ENCODE data around the gene ARHGAP33. TPM values are rescaled to one million over a fixed set of nuclear protein-coding genes. Genes with fewer than 3 reads are reported as not detected.

Gene ARHGAP33
- total and polyA plus RNA-seq, 2 donors (not counting 3 experiments of a cell fraction or from before 2014, with no cell fraction given), result 11.0 to 18.4 TPM

DNA sequence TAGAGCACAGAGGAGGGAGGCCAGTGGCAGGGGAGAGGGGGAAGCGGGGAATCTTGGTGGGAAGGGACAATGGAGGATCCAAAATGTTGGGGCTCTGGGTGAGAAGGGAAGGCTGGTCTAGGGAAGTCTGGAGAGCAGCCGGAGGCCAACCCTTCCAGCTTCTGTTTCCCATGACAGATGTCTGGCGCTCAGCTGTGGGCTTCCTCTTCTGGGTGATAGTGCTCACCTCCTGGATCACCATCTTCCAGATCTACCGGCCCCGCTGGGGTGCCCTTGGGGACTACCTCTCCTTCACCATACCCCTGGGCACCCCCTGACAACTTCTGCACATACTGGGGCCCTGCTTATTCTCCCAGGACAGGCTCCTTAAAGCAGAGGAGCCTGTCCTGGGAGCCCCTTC is 28.8 kb upstream of the ARHGAP33 start:
- no peaks in the 10 kb centered on the region for H3K27me3 ChIP-seq (ENCODE audit: control insufficient read depth in 2 of 2, insufficient read depth in 2 of 2, low read length in 2 of 2)
- intact Hi-C loops (cut with micrococcal nuclease), result no loop called here
- no TSS peak for BruUV-seq (replicated peaks)
- peak overlapping the region; percentile 87 for H3K4me2 ChIP-seq (ENCODE audit: insufficient read depth, low read length)
- H3K9ac ChIP-seq (replicated peaks; ENCODE audit: extremely low read depth, insufficient read depth, low read length), result peak overlapping the region; percentile 82
- TF ChIP-seq GATA2 (IDR thresholded peaks at IDR 0.05; ENCODE audit: insufficient read depth, insufficient read length, low read depth, low read length) (no peak), JUN (IDR thresholded peaks at IDR 0.05; ENCODE audit: borderline replicate concordance, insufficient read depth, insufficient read length, low read depth) (no peak), POLR2AphosphoS5 (IDR thresholded peaks at IDR 0.05; ENCODE audit: insufficient read depth, low read depth, low read length) (no peak), FOS (IDR thresholded peaks at IDR 0.05; ENCODE audit: borderline replicate concordance, insufficient read depth, low read length) (no peak), EZH2 (IDR thresholded peaks at IDR 0.05; ENCODE audit: borderline replicate concordance, low read depth, low read length, severe bottlenecking) (no peak), MYC (IDR thresholded peaks at IDR 0.05; ENCODE audit: low read depth, low read length) (no peak), POLR2A (IDR thresholded peaks at IDR 0.05; ENCODE audit: low read depth, low read length) (no peak)
- TF ChIP-seq, protein P1, sequence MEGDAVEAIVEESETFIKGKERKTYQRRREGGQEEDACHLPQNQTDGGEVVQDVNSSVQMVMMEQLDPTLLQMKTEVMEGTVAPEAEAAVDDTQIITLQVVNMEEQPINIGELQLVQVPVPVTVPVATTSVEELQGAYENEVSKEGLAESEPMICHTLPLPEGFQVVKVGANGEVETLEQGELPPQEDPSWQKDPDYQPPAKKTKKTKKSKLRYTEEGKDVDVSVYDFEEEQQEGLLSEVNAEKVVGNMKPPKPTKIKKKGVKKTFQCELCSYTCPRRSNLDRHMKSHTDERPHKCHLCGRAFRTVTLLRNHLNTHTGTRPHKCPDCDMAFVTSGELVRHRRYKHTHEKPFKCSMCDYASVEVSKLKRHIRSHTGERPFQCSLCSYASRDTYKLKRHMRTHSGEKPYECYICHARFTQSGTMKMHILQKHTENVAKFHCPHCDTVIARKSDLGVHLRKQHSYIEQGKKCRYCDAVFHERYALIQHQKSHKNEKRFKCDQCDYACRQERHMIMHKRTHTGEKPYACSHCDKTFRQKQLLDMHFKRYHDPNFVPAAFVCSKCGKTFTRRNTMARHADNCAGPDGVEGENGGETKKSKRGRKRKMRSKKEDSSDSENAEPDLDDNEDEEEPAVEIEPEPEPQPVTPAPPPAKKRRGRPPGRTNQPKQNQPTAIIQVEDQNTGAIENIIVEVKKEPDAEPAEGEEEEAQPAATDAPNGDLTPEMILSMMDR (IDR thresholded peaks at IDR 0.05; ENCODE audit: extremely low read depth in 1 of 2, insufficient read depth in 1 of 2, low read depth in 1 of 2, low read length in 2 of 2), result no peak
- H3K27ac ChIP-seq (ENCODE audit: insufficient read depth, low read depth, low read length), result no peak overlapping the region
- dilution Hi-C loops (cut with MboI; ENCODE audit: extremely low pct_ligation_motif_present, low sequenced_read_pairs), result no loop called here
- no peaks in the 10 kb centered on the region for H3K9me3 ChIP-seq (replicated peaks; ENCODE audit: control insufficient read depth, insufficient read depth, low read length)
- H3K9me1 ChIP-seq (replicated peaks; ENCODE audit: control insufficient read depth, extremely low read depth, insufficient read depth, low read length), result no peaks in the 10 kb centered on the region
- H2AFZ ChIP-seq (ENCODE audit: low read depth, low read length), result no peak overlapping the region
- peaks cover 22% of the 10 kb centered on the region for H3K79me2 ChIP-seq (ENCODE audit: control insufficient read depth, insufficient read depth, low read length)
- H3K36me3 ChIP-seq (ENCODE audit: control insufficient read depth in 2 of 2, extremely low read depth in 1 of 2, insufficient read depth in 2 of 2, low read length in 2 of 2), result no peaks in the 10 kb centered on the region
- peaks cover 19% of the 10 kb centered on the region for H3K4me1 ChIP-seq (ENCODE audit: control insufficient read depth, extremely low read depth, insufficient read depth, low read length)
- peak overlapping the region in 1 of 3 experiments; percentile 87 for H3K4me3 ChIP-seq (replicated peaks in 1 of 3; ENCODE audit: insufficient read depth in 1 of 3, low read depth in 1 of 3, low read length in 3 of 3)
- FAIRE-seq, result no peak
- H4K20me1 ChIP-seq (replicated peaks; ENCODE audit: control insufficient read depth, extremely low read depth, insufficient read depth, low read length), result no peaks in the 10 kb centered on the region
- ChIA-PET CTCF (no interaction called here), POLR2A (no interaction called here)
- no peak for DNase-seq (ENCODE audit: low read depth, low spot score)

Measured in endothelial cell of umbilical vein (primary cell).